ENCODE data around the gene PLA2G4A.
"Not testable (repeated sequence)": the region's sequence is repeated elsewhere in the genome, so short reads cannot be mapped to it uniquely, and the experiment has no call there.

The PLA2G4A gene

DNA sequence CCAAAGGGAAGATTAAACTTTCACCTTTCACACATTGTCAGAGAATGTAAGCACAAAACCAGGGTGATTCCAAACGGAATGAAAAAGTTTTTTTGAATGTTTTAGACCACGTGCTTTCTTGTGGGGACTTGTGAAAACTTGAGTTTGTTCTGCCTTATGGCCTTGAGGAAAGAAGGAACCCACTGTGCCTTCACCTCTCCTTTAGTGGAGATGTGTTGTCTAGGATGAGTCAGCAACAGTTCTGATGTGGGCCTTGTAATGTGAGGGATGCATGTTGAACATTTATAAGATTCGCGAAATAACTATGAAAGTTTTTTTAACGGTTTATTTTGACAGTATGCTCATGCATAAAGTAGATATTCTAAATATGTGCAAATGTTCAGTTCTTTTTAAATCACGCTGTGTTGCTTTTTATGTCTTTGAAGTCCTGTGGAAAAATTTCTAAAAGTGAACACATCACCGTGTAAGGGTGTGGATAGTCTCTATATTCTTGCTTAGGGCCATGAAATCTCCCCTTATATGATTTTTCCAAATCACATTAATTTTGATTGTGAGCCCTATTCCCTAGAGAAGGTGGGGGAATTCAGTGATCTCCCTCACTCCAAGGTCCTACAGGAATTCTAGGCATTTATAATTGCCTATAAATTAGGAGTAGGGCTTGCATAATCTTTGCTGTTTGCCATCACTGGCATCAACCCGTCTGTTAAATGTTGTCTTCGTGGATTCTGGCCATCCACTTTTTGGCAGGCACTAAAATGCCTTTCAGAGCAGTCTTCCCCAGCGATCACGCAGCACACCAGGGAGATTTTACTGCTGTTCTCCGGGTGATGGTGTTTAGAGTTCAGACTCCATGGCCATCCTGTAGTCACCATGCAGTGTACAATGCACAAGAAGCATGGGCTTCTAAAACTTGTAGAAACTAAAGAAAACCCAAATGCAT is 47.4 kb downstream of the PLA2G4A start:
- DNase-seq, result no peak

DNA sequence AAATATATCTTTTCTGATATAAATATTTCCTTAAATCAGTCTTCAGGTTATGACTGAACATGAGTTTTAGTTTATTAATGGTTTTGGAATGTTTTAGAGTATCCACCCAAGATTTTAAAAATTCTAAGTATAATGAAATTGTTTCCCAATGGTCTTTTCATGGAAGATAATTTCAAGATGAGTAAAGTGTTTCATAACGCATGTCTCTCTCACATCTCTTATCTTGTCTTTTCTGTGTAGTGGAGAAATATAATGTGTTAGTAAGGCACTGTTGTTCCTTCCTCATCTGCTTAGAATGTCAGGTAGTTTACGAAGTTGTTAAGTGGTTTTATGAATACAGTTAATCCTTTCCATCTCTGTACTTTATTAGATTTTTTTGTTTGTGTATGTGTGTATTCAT is 49.6 kb downstream of the PLA2G4A start:
- DNase-seq, result no peak

DNA sequence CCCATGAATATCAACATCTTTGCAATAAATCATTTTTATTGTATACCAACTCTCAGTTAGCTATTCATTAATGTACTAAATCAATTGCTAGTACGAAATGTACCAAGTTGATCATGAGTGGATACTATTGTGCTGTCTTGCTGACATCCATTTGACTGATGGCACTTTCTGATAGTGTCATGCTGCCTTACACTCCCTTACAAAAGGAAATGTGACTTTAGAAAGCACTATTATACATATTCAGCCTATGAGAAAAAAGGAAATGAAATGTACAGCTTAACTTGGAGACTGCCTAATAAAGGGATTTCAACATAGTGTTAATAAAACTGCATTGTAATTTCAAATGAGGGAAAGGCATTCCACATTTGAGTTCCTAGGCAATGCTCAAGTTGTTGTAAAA is 52.2 kb downstream of the PLA2G4A start:
- DNase-seq, result no peak

DNA sequence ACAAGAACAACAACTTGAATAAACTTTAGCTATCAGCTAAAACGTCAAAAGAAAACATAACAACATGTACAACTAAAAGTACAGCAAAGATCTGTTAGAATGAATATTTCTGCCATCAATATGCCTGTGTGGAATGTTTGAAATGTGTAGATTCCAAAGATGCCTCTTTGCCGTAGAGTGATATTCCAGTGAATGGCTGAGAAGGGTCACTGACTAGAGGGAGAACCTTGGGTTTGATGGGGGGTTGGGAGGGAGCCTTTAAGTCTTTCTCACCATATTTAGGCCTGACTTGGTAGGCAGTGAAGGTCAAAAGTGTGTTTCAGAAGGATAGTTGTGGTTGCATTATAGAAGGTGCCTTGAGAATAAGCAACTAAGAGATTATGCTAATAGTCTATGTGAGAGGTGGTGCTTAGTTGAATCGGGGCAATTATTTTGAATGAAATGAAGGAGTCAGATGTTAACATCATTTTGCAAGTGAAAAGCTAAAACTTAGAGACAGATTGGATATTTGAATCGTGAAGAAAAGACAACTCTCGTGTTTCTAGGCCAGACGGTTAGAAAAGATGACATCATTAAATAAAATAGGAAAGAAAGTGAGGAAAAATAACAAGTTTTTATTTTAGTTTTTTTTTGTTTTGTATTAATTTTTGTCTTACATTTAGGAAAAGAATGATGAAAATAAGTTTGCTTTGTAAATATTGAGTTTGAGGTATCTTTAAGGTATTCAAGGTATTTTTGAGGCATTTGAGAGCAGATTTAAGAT is 53.8 kb downstream of the PLA2G4A start:
- DNase-seq, result no peak

DNA sequence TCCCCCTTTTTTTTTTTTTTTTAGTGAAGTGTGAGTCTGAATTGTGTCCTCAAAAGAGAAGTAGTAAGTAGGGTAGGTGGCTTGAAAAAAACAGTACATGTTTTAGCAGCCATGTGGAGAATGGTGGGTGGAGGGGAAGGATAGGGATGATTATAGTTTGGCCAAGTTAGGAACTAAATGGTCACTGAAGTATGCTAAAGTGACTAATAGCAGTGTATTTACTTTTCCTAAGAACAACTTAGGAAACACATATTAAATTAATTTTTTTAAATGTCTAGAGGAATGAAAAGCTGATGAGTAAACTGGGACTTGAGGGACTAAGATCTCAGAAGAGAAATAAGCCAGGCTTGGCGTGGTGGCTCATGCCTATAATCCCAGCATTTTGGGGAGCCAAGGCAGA is 55.5 kb downstream of the PLA2G4A start:
- DNase-seq, result no peak

DNA sequence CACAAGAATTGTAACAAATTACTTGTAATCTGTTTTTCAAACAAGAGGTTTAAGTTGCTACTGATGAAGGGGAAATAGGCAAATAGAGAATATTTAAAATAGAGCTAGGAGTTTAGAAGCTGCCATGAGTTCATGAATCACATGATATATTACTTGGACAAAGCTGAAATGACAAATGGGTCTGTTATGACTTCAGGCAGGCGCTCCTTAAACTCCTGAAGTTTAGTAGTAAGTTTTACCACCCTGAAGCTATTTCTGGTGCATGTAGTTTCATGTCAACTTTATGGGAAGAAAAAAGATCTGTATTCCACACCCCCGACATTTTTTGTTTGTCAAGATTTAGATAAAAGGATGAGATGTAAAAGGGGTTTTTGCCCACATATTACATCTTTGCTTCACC is 58.5 kb downstream of the PLA2G4A start:
- DNase-seq, result no peak

DNA sequence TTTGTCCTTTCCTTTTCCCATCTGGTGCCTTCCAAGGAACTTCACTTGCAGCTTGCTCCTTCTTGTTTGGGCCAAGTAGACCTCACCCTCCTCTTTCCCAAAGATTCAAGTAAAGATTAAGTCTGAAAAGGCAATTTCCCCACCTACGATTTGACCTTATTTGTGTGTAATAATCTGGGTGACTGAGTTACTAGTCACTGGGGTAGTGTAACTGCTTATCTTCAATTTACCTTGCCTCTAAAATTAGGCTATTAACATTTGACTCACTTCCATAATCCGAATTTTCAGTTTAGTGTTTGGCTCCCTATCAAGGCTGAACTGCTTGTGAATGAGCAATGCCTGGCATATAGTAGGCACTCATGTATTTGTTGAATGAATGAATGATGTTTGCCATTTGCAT is 59.6 kb downstream of the PLA2G4A start:
- no peak for DNase-seq

DNA sequence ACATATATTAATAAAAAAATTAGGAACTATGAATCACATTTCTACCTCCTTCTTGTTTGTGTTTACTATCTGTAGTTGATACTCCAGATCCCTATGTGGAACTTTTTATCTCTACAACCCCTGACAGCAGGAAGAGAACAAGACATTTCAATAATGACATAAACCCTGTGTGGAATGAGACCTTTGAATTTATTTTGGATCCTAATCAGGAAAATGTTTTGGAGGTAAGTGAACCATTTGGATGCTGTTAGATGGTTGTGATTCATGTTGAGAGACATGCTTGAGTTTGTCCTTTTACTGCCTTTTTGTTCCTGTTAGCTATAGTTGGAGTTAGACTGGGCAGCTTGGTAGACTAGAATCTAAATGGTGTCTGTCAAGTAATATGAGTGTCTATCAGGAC is 64.2 kb downstream of the PLA2G4A start:
- DNase-seq, result no peak

DNA sequence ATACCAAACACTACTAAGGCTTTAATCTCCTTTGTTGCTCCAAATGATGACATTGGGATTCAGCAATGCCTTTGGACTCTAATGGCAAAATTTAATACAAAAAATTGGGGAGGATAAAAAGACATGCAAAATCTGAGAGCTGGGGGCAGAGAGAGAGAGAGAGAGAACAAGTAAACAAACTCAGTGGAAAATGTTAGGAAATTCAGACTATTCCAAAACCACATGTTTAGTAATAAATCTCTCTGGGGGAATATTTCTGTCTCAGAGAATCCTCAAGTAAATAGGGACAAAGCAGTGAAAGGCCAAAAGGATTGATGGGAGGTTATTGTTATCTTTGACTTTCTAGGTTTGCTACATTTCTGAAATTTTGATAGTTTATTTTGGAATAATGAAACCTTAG is 65.7 kb downstream of the PLA2G4A start:
- no peak for DNase-seq

DNA sequence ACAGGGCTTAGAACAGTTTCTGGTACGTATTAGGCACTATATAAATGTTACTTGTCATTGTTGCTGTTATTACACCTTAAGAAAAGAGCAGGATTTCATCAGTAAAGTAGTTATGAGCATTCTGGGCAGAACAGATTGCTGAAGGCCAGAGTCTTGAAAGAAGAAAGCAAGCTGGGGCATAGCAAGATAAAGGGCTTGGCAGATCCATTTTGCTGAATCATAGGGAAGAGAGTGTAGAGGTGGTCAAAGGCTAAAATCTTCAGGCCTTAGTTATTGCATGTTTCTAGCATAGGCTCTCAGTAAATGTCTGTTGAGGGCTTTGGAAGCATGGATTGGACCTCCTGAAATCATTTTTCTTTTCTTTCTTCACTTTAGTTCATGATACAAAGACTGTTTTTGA is 67.5 kb downstream of the PLA2G4A start:
- no peak for DNase-seq

DNA sequence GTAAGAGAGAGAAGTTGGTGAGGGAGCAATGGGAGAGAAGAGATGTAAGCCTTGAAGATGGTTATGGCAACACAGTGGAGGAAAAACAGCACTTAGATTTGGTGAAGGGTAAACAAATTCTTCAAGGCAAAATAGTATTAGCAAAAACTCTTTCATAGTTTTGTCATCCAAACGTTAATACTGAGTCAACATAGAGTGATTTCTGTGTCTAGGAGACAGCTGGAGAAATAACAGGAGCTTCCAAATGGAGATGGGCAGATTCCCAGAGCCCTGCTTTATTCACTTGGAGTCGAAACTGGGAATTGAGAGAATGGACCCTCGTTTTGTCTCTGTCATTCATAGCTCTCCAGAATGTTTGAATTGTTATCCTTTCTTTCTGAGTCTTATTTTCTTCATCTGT is 68.3 kb downstream of the PLA2G4A start:
- DNase-seq, result no peak

DNA sequence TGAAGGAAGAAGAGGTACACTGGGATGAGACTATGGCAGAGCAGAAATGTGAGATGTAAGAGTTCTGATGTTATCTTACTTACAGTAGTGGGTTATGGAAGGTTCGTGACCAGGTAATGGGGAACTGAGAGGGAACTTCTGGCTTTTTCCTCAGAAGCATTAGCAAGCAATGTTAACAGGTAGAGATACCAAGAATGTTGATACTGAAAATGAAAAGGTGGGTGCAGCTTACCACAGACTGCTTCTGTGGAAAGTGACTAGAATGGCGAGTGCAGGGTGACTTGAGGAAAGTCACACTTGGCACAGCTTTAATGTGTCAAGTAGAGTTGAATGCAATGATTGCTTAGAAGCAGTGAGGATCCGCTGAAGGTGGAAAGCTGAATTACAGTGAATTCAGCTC is 70.8 kb downstream of the PLA2G4A start:
- no peak for DNase-seq

DNA sequence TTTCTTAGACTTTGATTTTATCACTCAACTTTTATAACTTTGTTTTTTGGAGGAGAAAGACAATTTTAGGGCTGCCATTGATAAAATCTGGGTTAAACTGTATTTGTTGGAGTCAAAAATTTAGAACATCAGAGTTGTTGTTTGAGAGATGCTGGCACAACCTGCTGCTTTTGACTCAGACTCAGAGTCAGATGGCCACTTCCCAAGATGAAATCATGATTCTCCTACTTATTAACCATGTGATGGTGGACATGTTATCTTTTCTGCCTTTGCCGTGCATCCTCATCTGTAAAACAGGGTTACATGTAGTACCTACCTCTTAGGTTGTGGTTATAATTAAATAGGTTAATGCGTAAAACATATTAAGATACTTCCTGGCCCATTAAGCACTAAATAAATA is 71.2 kb downstream of the PLA2G4A start:
- no peak for DNase-seq

DNA sequence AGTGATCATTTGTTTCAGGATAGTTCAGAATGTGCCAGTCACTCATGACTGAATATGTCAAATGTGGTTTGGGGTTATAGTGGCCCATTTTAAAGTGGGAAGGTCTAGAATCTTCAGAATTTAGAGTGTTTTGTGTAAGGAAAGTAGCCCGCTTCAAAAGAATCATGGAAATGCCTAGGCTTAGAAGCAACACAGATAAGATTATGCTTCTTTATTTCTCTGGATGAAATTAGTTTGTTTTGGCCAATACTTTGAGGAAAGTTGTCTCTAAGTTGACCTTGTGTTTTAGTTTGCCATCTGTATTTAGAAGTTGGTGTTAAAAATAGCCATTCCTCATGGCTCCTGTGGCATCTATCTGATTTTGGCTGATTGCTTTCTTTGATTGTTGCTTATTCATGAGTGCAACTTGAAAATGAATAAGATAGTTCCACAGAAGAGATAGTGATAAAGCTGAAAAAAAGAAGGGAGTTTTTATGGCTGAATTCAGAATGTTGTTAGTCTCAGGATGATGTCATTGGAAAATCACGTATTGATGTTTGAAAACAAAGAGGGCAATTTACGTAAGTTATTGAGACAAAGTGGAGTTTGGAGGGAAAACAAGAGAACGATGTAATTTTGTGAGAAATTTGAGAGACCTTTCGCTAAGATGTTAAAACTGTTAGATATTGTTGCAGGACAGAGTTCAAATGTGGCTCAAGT is 71.9 kb downstream of the PLA2G4A start:
- DNase-seq, result no peak

DNA sequence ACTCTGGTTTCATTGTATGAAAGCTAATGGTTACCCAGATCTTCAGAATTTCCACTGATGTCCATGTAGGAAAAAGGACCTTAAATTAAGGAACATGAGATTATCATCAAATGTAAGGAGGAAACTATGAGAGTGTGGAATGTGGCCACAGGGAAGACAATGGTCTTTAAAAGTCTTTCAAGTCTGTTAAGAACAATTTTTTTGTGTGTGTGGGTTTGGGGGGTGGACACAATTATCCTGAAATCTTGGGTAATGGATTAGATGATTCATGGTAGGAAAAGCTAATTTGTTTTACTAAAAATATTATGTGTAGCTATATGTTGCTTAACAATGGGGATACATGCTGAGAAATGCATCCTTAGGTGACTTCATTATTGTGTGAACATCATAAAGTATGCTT is 72.9 kb downstream of the PLA2G4A start:
- no peak for DNase-seq

DNA sequence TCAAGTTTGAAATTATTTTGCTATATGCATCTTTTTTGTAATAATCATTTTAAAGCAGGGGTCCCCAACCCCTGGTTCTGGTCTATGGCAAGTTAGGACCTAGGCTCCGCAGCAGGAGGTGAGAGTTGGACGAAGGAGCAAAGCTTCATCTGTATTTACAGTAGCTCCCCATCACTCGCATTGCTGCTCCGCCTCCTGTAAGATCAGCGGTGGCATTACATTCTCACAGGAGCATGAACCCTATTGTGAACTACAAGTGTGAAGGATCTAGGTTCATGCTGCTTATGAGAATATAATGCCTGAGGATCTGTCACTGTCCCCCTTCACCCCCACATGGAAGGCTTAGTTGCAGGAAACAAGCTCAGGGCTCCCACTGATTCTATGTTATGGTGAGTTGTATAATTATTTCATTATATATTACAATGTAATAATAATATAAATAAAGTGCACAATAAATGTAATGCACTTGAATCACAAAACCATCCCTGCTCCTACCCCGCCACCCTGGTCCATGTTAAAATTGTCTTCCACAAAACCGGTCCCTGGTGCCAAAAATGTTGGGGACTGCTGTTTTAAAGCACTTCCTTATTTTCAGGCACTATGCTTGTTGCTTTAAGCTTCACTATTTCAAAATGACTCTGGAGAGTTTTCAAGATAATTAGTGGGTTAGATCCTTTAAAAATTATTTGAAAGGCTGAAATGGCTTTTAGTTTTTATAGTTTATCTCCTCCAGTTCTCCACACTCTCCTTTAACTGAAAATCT is 74.8 kb downstream of the PLA2G4A start:
- no peak for DNase-seq

DNA sequence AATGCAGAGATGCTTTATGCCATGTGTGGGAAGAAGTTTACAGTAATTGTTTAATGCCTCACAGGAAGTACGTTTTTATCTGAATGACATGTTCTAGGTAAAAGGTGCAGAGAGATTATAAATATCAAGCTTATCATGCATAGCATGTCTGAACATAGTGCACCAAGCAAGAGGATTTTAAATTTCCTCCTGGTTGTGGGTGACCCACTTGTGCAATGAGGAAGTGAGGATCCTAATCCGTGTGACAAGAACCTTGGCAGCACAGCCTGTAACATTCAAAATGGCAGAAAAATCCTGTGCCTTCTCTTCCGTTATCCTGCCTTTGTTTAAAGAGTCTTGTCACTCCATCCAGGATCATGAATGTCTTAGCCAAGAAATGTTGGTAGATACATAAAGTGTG is 75.6 kb downstream of the PLA2G4A start:
- no peak for DNase-seq

DNA sequence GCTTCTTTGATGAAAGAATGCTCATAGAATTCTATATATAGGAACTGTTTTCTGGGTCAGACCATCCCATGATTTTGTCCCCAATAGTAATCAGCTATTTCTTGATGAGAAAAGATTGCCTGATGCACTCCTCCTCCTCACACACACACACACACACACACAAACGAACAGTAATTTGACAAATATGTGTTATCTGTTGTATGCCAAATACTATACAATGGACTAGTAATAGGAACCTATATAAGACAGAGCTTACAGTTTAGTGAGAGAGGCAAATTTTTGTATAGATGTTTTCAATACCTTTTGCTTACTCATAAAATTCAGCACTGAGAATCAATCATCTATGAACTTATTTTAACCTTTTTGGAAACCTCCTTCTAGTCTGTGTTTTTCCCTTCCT is 76.8 kb downstream of the PLA2G4A start:
- DNase-seq, result no peak

DNA sequence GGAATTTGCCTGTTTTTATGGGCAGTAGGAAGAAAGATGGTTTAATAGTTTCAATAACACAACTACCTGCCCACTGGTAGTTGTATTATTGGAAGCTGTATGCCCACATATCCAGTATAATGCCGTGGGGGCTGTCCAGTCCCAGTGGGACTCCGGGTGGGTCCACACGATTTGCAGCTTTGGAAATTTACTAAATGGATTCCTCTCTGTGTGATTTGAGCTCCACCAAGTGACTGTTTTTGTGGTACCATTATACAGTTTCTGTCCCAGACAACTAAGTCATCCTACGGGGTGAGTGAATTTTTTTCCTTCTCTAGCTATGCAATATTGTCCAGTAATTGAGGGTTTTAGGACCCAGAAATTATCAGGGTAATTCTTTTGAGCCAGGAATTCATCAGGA is 86.8 kb downstream of the PLA2G4A start:
- DNase-seq, result no peak

DNA sequence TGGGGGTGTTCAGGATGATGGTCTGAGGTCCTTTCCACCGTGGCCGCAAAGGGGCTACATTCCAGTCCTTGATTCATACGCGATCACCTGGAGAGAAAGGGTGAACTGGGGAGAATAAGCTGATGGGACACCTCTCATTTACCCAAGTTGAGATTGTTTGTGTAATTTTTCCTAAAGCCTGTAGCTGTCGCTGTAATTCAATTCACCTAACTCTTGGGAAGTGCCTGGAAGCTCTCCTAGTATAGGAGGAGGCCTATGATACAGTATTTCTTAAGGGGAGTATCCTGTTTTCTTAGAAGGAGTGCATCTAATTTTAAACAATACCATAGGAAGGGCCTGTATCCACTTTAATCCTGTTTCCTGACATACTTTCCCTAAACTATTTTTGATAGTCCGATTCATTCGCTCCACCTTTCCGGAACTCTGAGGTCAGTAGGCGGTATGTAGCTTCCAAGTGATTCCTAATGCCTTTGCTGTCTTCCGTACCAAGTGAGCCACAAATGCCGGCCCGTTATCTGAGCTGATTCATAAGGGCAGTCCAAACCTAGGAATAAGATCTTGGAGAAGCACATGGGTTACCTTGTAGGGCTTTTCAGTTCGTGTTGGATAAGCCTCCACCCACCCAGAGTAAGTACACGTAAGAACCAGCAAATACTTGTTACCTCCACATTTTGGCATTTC is 88.5 kb downstream of the PLA2G4A start:
- DNase-seq, result not testable (repeated sequence)

DNA sequence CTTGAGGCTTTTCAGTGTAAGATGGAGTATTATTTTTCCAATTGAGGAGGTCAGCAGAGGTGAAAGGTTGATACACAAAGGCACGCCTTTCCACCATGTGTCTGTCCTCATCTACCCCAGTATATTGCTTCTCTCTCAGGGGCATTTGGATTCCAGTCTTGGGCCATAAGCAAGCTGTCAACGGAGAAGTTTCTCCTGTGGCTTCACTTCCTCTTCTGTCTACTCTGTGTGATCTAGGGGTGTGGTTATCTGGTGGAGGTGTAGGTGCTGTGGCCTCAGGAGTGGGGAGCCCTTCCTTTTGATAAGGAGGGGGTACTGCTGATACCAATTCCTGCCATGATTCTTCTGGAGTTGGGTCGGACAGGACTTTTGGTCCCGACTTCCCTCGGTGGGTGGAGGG is 92.6 kb downstream of the PLA2G4A start:
- DNase-seq, result not testable (repeated sequence)

DNA sequence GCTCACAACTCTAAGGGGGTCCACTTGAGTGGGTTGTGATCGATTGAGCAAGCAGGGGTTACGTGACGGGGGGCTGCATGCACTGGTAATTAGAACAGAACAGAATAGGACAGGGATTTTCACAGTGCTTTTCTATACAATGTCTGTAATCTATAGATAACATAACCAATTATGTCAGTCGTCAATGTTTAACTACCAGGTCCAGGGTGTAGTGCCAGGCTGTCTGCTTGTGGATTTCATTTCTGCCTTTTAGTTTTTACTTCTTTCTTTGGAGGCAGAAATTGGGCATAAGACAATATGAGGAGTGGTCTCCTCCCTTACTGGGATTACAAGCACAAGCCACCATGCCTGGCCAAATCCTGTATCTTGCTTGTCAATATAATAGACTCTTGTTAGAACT is 94.1 kb downstream of the PLA2G4A start:
- DNase-seq, result not testable (repeated sequence)
